Stimulated activated effector memory CD8-positive, alpha-beta T cell treated with anti-CD3 and anti-CD28 coated beads, Interleukin-12 subunit alpha, Interleukin-12 subunit beta, amount 100 ng/mL, for 72 hours (primary cell): Measurements from ENCODE around the gene SLC1A7.
A peak's percentile ranks its signal among the peaks of the same experiment; 100 is the strongest.

Source experiments
- ATAC-seq: fragments of 150-1000 bp; cut with Tn5 transposase; 2 replicates; pipeline ENCODE4 v1.10.0; 2021
- DNase-seq, 2 donors: peaks; one replicate each; pipeline ENCODE4 v3.0.0; 2021 to 2022; ENCODE audit warnings: low spot score in 2 of 2
- H3K27ac Mint-ChIP-seq: one replicate; pipeline ENCODE4 v1.8.0; 2022; ENCODE audit warnings: mild to moderate bottlenecking, mixed read lengths
- H3K36me3 Mint-ChIP-seq: one replicate; pipeline ENCODE4 v1.8.0; 2022; ENCODE audit warnings: mild to moderate bottlenecking, mixed read lengths
- H3K4me1 Mint-ChIP-seq: one replicate; pipeline ENCODE4 v1.8.0; 2022; ENCODE audit warnings: mixed read lengths
- H3K4me3 Mint-ChIP-seq: one replicate; pipeline ENCODE4 v1.8.0; 2022; ENCODE audit warnings: mild to moderate bottlenecking, mixed read lengths
- H3K9me3 Mint-ChIP-seq: one replicate; pipeline ENCODE4 v1.8.0; 2022; ENCODE audit warnings: mixed read lengths

Gene SLC1A7

GRCh38 chr1:53107570-53108322 is 34.7 kb downstream of the SLC1A7 start:
- H3K27ac Mint-ChIP-seq: peak overlapping the region; percentile 4

GRCh38 chr1:53107090-53107489 is 35.3 kb downstream of the SLC1A7 start:
- Mint-ChIP-seq H3K9me3 (no peaks in the 10 kb centered on the region), H3K4me3 (no peak overlapping the region), H3K27ac (peak overlapping the region; percentile 4), H3K4me1 (peaks cover 42% of the 10 kb centered on the region), H3K36me3 (no peaks in the 10 kb centered on the region)
- ATAC-seq: no peak
- DNase-seq: no peak

More at GRCh38 chr1:53107570-53108322, 34.7 kb downstream of the SLC1A7 start:
- peak; percentile 24 for ATAC-seq
- Mint-ChIP-seq H3K4me1 (peaks cover 42% of the 10 kb centered on the region), H3K36me3 (no peaks in the 10 kb centered on the region), H3K9me3 (no peaks in the 10 kb centered on the region), H3K4me3 (no peak overlapping the region)
- no peak for DNase-seq

GRCh38 chr1:53104289-53104913 is 38.0 kb downstream of the SLC1A7 start:
- DNase-seq: no peak
- peak overlapping the region; percentile 41 for H3K27ac Mint-ChIP-seq
- no peak overlapping the region for H3K4me3 Mint-ChIP-seq
- ATAC-seq: no peak
- H3K36me3 Mint-ChIP-seq: no peaks in the 10 kb centered on the region
- H3K4me1 Mint-ChIP-seq: peaks cover 24% of the 10 kb centered on the region
- no peaks in the 10 kb centered on the region for H3K9me3 Mint-ChIP-seq

- Mint-ChIP-seq H3K9me3 (no peaks in the 10 kb centered on the region), H3K4me3 (no peak overlapping the region), H3K27ac (no peak overlapping the region), H3K4me1 (no peaks in the 10 kb centered on the region), H3K36me3 (no peaks in the 10 kb centered on the region)
- no peak for ATAC-seq
- DNase-seq: no peak
Observed at GRCh38 chr1:53094533-53094919, 47.9 kb downstream of the SLC1A7 start.

- Mint-ChIP-seq H3K27ac (no peak overlapping the region), H3K4me1 (no peaks in the 10 kb centered on the region), H3K36me3 (no peaks in the 10 kb centered on the region), H3K9me3 (no peaks in the 10 kb centered on the region), H3K4me3 (no peak overlapping the region)
- no peak for ATAC-seq
- no peak for DNase-seq
Observed at GRCh38 chr1:53093778-53094532, 48.5 kb downstream of the SLC1A7 start.

GRCh38 chr1:53093451-53093754 is 49.0 kb downstream of the SLC1A7 start:
- Mint-ChIP-seq H3K4me1 (no peaks in the 10 kb centered on the region), H3K4me3 (no peak overlapping the region), H3K9me3 (no peaks in the 10 kb centered on the region), H3K27ac (no peak overlapping the region), H3K36me3 (no peaks in the 10 kb centered on the region)
- DNase-seq (no peak), ATAC-seq (no peak)

- DNase-seq (no peak), ATAC-seq (no peak)
- H3K4me1 Mint-ChIP-seq: no peaks in the 10 kb centered on the region
- H3K27ac Mint-ChIP-seq: no peak overlapping the region
- no peaks in the 10 kb centered on the region for H3K9me3 Mint-ChIP-seq
- no peak overlapping the region for H3K4me3 Mint-ChIP-seq
- no peaks in the 10 kb centered on the region for H3K36me3 Mint-ChIP-seq
Observed at GRCh38 chr1:53092659-53093450, 49.6 kb downstream of the SLC1A7 start.

- no peaks in the 10 kb centered on the region for H3K4me1 Mint-ChIP-seq
- DNase-seq (no peak), ATAC-seq (no peak)
- no peak overlapping the region for H3K4me3 Mint-ChIP-seq
- H3K9me3 Mint-ChIP-seq: no peaks in the 10 kb centered on the region
- H3K27ac Mint-ChIP-seq: no peak overlapping the region
- no peaks in the 10 kb centered on the region for H3K36me3 Mint-ChIP-seq
Observed at GRCh38 chr1:53091841-53092645, 50.4 kb downstream of the SLC1A7 start.

GRCh38 chr1:53090227-53091147 is 52.0 kb downstream of the SLC1A7 start:
- peak overlapping the region; percentile 14 for H3K4me3 Mint-ChIP-seq
- ATAC-seq (peak; percentile 52), DNase-seq (no peak)
- H3K9me3 Mint-ChIP-seq: no peaks in the 10 kb centered on the region
- no peaks in the 10 kb centered on the region for H3K4me1 Mint-ChIP-seq
- H3K27ac Mint-ChIP-seq: no peak overlapping the region
- H3K36me3 Mint-ChIP-seq: no peaks in the 10 kb centered on the region

- Mint-ChIP-seq H3K9me3 (no peaks in the 10 kb centered on the region), H3K36me3 (no peaks in the 10 kb centered on the region), H3K27ac (no peak overlapping the region), H3K4me1 (peaks cover 5% of the 10 kb centered on the region), H3K4me3 (peak overlapping the region; percentile 8)
- no peak for DNase-seq
- no peak for ATAC-seq
Observed at GRCh38 chr1:53089478-53090226, 52.8 kb downstream of the SLC1A7 start.

- DNase-seq: no peak
- Mint-ChIP-seq H3K9me3 (no peaks in the 10 kb centered on the region), H3K27ac (no peak overlapping the region), H3K36me3 (no peaks in the 10 kb centered on the region), H3K4me3 (no peak overlapping the region), H3K4me1 (peaks cover 12% of the 10 kb centered on the region)
- no peak for ATAC-seq
Observed at GRCh38 chr1:53088616-53089300, 53.7 kb downstream of the SLC1A7 start.

- ATAC-seq: no peak
Observed at GRCh38 chr1:53087332-53088285, 54.8 kb downstream of the SLC1A7 start.

More at GRCh38 chr1:53087332-53088285, 54.8 kb downstream of the SLC1A7 start:
- DNase-seq: no peak
- Mint-ChIP-seq H3K36me3 (no peaks in the 10 kb centered on the region), H3K9me3 (no peaks in the 10 kb centered on the region), H3K4me3 (no peak overlapping the region), H3K4me1 (peaks cover 24% of the 10 kb centered on the region), H3K27ac (no peak overlapping the region)
